ENCODE data around the gene HSPA12A. TPM values are rescaled to one million over a fixed set of nuclear protein-coding genes. Genes with fewer than 3 reads are reported as not detected.

HSPA12A gene
- total and polyA plus RNA-seq, 9 of the 15 experiments (the other 6 are each of a cell fraction or from before 2014, with no cell fraction given), result 0.01 to 0.18 (median 0.04) TPM; not detected in 4

DNA sequence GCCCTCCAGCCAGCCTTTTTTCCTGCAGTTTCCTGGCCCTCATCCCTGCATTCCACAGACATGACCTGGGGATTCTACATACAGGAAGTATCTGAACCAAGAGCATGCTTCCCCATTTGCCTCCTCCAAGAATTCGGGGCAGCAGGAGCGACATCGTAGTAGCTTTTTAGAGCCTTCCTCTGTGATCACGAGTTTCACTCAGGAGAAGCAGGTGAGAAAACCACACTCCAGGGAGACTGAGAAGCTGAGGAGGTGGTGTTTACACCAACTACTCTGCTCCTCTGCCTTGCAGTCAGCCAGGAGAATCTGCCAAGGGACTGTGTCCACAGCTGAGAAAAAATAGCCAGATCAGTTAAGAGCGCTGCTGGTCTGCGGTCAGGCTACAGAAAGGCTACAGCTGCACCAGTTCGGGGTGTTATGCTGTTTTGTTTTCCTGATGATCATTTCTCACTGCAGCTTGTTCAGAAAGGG, 54.1 kb downstream of the HSPA12A start:
- Histone ChIP-seq H4K20me1 (replicated peaks; ENCODE audit: control insufficient read depth, insufficient read depth, low read length) (no peaks in the 10 kb centered on the region), H3K9me1 (ENCODE audit: control insufficient read depth, insufficient read depth, low read length) (no peaks in the 10 kb centered on the region), H3K36me3 (ENCODE audit: control insufficient read depth, insufficient read depth, low read length) (no peaks in the 10 kb centered on the region), H2AFZ (ENCODE audit: low read depth, low read length) (no peak overlapping the region), H3K4me1 (replicated peaks in 1 of 2; ENCODE audit: control insufficient read depth in 2 of 2, insufficient read depth in 2 of 2, low read length in 2 of 2) (no peaks in the 10 kb centered on the region; a peak in 1 of 5 replicates), H3K9me3 (replicated peaks; ENCODE audit: control insufficient read depth, insufficient read depth, low read depth, low read length) (no peaks in the 10 kb centered on the region), H3K27me3 (ENCODE audit: control insufficient read depth in 2 of 2, insufficient read depth in 2 of 2, low read length in 2 of 2) (peaks cover 0 to 28% of the 10 kb centered on the region in 2 experiments; a peak in 1 of 5 replicates), H3K4me2 (ENCODE audit: insufficient read depth, low read length) (no peak overlapping the region), H3K79me2 (ENCODE audit: control insufficient read depth, insufficient read depth, low read length) (no peaks in the 10 kb centered on the region), H3K9ac (ENCODE audit: insufficient read depth in 1 of 2, low read depth in 2 of 2, low read length in 2 of 2) (no peak overlapping the region), H3K4me3 (no peak overlapping the region), H3K27ac (ENCODE audit: extremely low read depth, low read depth, low read length) (no peak overlapping the region)
- FAIRE-seq (no peak), DNase-seq (ENCODE audit: extremely low read depth in 1 of 4, low spot score in 3 of 4) (no peak), ATAC-seq (no peak)
- WGBS (ENCODE audit: insufficient coverage, low coverage, missing lambda C conversion rate), result 0% methylated on average over 5 of the region's 7 CpGs
- in situ Hi-C loops (cut with MboI) (loop anchor here (10.0 to 25.0 kb wide), 2 partner anchors 99 to 487 kb away; no protein-coding TSS in a partner anchor), intact Hi-C loops (cut with micrococcal nuclease) (no loop called here)
- TF ChIP-seq SMARCA4 (IDR thresholded peaks at IDR 0.05), result no peak
- no peak for TF ChIP-seq SAP30 (IDR thresholded peaks at IDR 0.05; ENCODE audit: borderline replicate concordance, insufficient read depth, low read depth, low read length, poor library complexity, severe bottlenecking)
- TF ChIP-seq HNRNPL (IDR thresholded peaks at IDR 0.05; ENCODE audit: low read depth, low read length), result no peak
- TF ChIP-seq POLR2G (IDR thresholded peaks at IDR 0.05; ENCODE audit: low read depth, low read length), result no peak
- TF ChIP-seq, protein P1, sequence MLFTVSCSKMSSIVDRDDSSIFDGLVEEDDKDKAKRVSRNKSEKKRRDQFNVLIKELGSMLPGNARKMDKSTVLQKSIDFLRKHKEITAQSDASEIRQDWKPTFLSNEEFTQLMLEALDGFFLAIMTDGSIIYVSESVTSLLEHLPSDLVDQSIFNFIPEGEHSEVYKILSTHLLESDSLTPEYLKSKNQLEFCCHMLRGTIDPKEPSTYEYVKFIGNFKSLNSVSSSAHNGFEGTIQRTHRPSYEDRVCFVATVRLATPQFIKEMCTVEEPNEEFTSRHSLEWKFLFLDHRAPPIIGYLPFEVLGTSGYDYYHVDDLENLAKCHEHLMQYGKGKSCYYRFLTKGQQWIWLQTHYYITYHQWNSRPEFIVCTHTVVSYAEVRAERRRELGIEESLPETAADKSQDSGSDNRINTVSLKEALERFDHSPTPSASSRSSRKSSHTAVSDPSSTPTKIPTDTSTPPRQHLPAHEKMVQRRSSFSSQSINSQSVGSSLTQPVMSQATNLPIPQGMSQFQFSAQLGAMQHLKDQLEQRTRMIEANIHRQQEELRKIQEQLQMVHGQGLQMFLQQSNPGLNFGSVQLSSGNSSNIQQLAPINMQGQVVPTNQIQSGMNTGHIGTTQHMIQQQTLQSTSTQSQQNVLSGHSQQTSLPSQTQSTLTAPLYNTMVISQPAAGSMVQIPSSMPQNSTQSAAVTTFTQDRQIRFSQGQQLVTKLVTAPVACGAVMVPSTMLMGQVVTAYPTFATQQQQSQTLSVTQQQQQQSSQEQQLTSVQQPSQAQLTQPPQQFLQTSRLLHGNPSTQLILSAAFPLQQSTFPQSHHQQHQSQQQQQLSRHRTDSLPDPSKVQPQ (CRISPR knock-in tag; IDR thresholded peaks at IDR 0.05; ENCODE audit: borderline replicate concordance), result no peak
- TF ChIP-seq KLF10 (CRISPR knock-in tag; IDR thresholded peaks at IDR 0.05), result no peak
- POLR2A ChIA-PET, result interaction anchor here (0.6 kb wide), 1 partner anchor 27 kb away, joined by 3 read pairs; no protein-coding TSS in a partner anchor
- no TSS peak for BruUV-seq (replicated peaks)
- CTCF ChIA-PET (ENCODE audit: low intra/inter-chr PET ratio), result interaction anchor here (1.3 kb wide), 1 partner anchor 78 kb away, joined by 4 read pairs; no protein-coding TSS in a partner anchor

Data from K562 (cell line).